SK-N-SH (cell line): ENCODE data around the gene DENND5A.

Experiments
- NFIC ChIP-seq: IDR thresholded peaks from 2 replicates; pipeline ENCODE4 v1.4.0; 2012; ENCODE audit warnings: borderline replicate concordance
- POLR2AphosphoS5 ChIP-seq: IDR thresholded peaks from 2 replicates; pipeline ENCODE4 v1.6.1; 2012; ENCODE audit warnings: low read depth, low read length
- RAD21 ChIP-seq: IDR thresholded peaks from 2 replicates; pipeline ENCODE4 v1.6.1; 2012; ENCODE audit warnings: mild to moderate bottlenecking, low read length
- RCOR1 ChIP-seq: fragments of 150-350 bp; IDR thresholded peaks from 2 replicates; pipeline ENCODE4 v1.6.1; 2017; ENCODE audit warnings: antibody characterized with exemption, low read length
- RFX5 ChIP-seq: IDR thresholded peaks from 2 replicates; pipeline ENCODE4 v1.6.1; 2012; ENCODE audit warnings: mild to moderate bottlenecking, improper control_type of control experiment, low read length
- SMC3 ChIP-seq: IDR thresholded peaks from 2 replicates; pipeline ENCODE4 v1.6.1; 2012; ENCODE audit warnings: low read depth, low read length, improper control_type of control experiment
- TF ChIP-seq, protein P1 (sequence below): fragments of 200-600 bp; sonication (generic); IDR thresholded peaks from 2 replicates; pipeline ENCODE4 v1.6.1; 2017; ENCODE audit warnings: antibody characterized with exemption, mild to moderate bottlenecking, moderate library complexity
- TF ChIP-seq, protein P2 (sequence below): IDR thresholded peaks from 2 replicates; pipeline ENCODE4 v1.4.0; 2012; ENCODE audit warnings: low read depth, borderline replicate concordance
- TF ChIP-seq, protein P3 (sequence below): IDR thresholded peaks from 2 replicates; pipeline ENCODE4 v1.4.0; 2012; ENCODE audit warnings: low read depth, borderline replicate concordance
- TF ChIP-seq, protein P4 (sequence below): IDR thresholded peaks from 2 replicates; pipeline ENCODE4; 2012
- TF ChIP-seq, protein P5 (sequence below): fragments of 150-350 bp; IDR thresholded peaks from 2 replicates; pipeline ENCODE4 v1.6.1; 2017; ENCODE audit warnings: antibody characterized with exemption, low read length, low read depth, borderline replicate concordance

DNA sequence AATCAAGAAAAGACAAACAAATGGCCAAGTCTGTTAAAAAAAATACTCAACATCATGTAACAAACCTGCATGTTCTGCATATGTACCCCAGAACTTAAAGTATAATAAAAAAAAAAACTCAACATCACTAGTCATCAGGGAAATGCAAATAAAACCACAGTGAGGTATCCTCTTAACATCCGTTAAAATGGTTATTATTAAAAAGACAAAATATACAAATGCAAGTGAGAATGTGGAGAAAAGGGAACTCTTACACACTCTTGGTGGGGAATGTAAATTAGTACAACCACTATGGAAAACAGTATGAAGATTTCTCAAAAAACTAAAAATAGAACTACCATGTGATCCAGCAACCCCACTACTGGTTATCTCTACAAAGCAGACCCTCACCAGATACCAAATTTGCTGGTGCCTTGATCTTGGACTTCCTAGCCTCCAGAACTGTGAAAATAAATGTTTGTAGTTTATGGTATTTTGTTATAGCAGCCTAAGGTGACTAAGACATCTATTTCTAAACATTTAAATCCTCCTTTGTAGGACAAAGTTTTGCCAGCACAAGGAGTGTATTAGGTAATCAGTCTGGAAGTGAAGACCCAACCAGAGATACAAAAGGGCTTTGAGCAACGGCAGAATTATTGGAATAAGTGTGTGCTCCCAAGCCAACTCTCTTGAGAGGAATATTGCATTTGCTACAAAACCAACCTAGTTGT is 141.4 kb downstream of the DENND5A start:
- TF ChIP-seq, protein P1, sequence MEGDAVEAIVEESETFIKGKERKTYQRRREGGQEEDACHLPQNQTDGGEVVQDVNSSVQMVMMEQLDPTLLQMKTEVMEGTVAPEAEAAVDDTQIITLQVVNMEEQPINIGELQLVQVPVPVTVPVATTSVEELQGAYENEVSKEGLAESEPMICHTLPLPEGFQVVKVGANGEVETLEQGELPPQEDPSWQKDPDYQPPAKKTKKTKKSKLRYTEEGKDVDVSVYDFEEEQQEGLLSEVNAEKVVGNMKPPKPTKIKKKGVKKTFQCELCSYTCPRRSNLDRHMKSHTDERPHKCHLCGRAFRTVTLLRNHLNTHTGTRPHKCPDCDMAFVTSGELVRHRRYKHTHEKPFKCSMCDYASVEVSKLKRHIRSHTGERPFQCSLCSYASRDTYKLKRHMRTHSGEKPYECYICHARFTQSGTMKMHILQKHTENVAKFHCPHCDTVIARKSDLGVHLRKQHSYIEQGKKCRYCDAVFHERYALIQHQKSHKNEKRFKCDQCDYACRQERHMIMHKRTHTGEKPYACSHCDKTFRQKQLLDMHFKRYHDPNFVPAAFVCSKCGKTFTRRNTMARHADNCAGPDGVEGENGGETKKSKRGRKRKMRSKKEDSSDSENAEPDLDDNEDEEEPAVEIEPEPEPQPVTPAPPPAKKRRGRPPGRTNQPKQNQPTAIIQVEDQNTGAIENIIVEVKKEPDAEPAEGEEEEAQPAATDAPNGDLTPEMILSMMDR: no peak
- TF ChIP-seq POLR2AphosphoS5 (no peak), RAD21 (no peak), RFX5 (no peak), RCOR1 (no peak), NFIC (no peak), SMC3 (no peak)
- TF ChIP-seq, protein P2, sequence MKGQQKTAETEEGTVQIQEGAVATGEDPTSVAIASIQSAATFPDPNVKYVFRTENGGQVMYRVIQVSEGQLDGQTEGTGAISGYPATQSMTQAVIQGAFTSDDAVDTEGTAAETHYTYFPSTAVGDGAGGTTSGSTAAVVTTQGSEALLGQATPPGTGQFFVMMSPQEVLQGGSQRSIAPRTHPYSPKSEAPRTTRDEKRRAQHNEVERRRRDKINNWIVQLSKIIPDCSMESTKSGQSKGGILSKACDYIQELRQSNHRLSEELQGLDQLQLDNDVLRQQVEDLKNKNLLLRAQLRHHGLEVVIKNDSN: no peak
- TF ChIP-seq, protein P3, sequence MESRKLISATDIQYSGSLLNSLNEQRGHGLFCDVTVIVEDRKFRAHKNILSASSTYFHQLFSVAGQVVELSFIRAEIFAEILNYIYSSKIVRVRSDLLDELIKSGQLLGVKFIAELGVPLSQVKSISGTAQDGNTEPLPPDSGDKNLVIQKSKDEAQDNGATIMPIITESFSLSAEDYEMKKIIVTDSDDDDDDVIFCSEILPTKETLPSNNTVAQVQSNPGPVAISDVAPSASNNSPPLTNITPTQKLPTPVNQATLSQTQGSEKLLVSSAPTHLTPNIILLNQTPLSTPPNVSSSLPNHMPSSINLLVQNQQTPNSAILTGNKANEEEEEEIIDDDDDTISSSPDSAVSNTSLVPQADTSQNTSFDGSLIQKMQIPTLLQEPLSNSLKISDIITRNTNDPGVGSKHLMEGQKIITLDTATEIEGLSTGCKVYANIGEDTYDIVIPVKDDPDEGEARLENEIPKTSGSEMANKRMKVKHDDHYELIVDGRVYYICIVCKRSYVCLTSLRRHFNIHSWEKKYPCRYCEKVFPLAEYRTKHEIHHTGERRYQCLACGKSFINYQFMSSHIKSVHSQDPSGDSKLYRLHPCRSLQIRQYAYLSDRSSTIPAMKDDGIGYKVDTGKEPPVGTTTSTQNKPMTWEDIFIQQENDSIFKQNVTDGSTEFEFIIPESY: no peak
- TF ChIP-seq, protein P4, sequence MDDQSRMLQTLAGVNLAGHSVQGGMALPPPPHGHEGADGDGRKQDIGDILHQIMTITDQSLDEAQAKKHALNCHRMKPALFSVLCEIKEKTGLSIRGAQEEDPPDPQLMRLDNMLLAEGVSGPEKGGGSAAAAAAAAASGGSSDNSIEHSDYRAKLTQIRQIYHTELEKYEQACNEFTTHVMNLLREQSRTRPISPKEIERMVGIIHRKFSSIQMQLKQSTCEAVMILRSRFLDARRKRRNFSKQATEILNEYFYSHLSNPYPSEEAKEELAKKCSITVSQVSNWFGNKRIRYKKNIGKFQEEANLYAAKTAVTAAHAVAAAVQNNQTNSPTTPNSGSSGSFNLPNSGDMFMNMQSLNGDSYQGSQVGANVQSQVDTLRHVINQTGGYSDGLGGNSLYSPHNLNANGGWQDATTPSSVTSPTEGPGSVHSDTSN: no peak
- TF ChIP-seq, protein P5, sequence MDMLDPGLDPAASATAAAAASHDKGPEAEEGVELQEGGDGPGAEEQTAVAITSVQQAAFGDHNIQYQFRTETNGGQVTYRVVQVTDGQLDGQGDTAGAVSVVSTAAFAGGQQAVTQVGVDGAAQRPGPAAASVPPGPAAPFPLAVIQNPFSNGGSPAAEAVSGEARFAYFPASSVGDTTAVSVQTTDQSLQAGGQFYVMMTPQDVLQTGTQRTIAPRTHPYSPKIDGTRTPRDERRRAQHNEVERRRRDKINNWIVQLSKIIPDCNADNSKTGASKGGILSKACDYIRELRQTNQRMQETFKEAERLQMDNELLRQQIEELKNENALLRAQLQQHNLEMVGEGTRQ: no peak
